ENCODE measurements around the gene NR1I2.

GRCh38 chr3:119831941-119832371 is 50.1 kb downstream of the NR1I2 start:
- TF ChIP-seq RAD21 (IDR thresholded peaks at IDR 0.05) (no peak), ZBTB33 (IDR thresholded peaks at IDR 0.05) (no peak)

Data from liver (tissue), 2 donors.